Chondrocyte (in vitro differentiated cells): ENCODE data around the gene LYVE1. TPM values are rescaled to one million over a fixed set of nuclear protein-coding genes. Genes with fewer than 3 reads are reported as not detected.

Experiments
- DNase-seq: peaks from one replicate; pipeline ENCODE4 v3.0.0; 2021; ENCODE audit warnings: mixed read lengths, low spot score
- H3K27ac Mint-ChIP-seq: one replicate; pipeline ENCODE4 v1.8.0; 2021; ENCODE audit warnings: mild to moderate bottlenecking, moderate library complexity, mixed read lengths; ENCODE audit not compliant: unreplicated experiment
- H3K27me3 Mint-ChIP-seq: 2 replicates; pipeline ENCODE4 v1.8.0; 2021; ENCODE audit warnings: low read depth, mixed read lengths
- H3K36me3 Mint-ChIP-seq: 2 replicates; pipeline ENCODE4 v1.8.0; 2021; ENCODE audit warnings: low read depth, mixed read lengths
- H3K4me1 Mint-ChIP-seq: 2 replicates; pipeline ENCODE4 v1.8.0; 2021; ENCODE audit warnings: low read depth, mild to moderate bottlenecking, mixed read lengths
- H3K4me3 Mint-ChIP-seq: one replicate; pipeline ENCODE4 v1.8.0; 2021; ENCODE audit warnings: mild to moderate bottlenecking, moderate library complexity, mixed read lengths; ENCODE audit not compliant: unreplicated experiment
- H3K9me3 Mint-ChIP-seq: 2 replicates; pipeline ENCODE4 v1.8.0; 2021; ENCODE audit warnings: low read depth, mixed read lengths
- CTCF ChIP-seq: fragments of 200-600 bp; sonication (generic); IDR thresholded peaks from 2 replicates; pipeline ENCODE4 v1.5.0; 2021; ENCODE audit warnings: antibody characterized with exemption, mild to moderate bottlenecking, moderate library complexity
- total RNA-seq: library from RNA; stranded (reverse); gene quantifications from 3 replicates; pipeline ENCODE4 v1.2.1, GENCODE V29; 2021

Gene LYVE1
- total RNA-seq, 1 donor from 2014 or later: 3.5 TPM

- Mint-ChIP-seq H3K27ac (peak within 1 kb of the TSS; percentile 93), H3K27me3 (no peaks in the 10 kb centered on the region), H3K4me1 (peaks cover 45% of the 10 kb centered on the region), H3K4me3 (peak within 1 kb of the TSS; percentile 90), H3K9me3 (no peaks in the 10 kb centered on the region), H3K36me3 (no peaks in the 10 kb centered on the region)
- peak; percentile 98 for DNase-seq
- peak; percentile 86 for TF ChIP-seq CTCF
Observed at GRCh38 chr11:10540915-10541560, 27.4 kb downstream of the LYVE1 start, which contains the start of gene RNF141. Gene RNF141, minus strand, starts transcription at chr11:10541187. Its CDS starts 7,029 bp downstream, at chr11:10534158.

- Mint-ChIP-seq H3K9me3 (no peaks in the 10 kb centered on the region), H3K4me3 (peak overlapping the region; percentile 90), H3K4me1 (peaks cover 48% of the 10 kb centered on the region), H3K27ac (peak overlapping the region; percentile 93), H3K27me3 (no peaks in the 10 kb centered on the region), H3K36me3 (no peaks in the 10 kb centered on the region)
- TF ChIP-seq CTCF: no peak
- no peak for DNase-seq
Observed at GRCh38 chr11:10540546-10540914, 27.9 kb downstream of the LYVE1 start.

- no peak for DNase-seq
- peaks cover 48% of the 10 kb centered on the region for H3K4me1 Mint-ChIP-seq
- H3K27ac Mint-ChIP-seq: peak overlapping the region; percentile 93
- H3K27me3 Mint-ChIP-seq: no peaks in the 10 kb centered on the region
- TF ChIP-seq CTCF: no peak
- H3K36me3 Mint-ChIP-seq: no peaks in the 10 kb centered on the region
- H3K9me3 Mint-ChIP-seq: no peaks in the 10 kb centered on the region
- peak overlapping the region; percentile 90 for H3K4me3 Mint-ChIP-seq
Observed at GRCh38 chr11:10539339-10539738, 29.1 kb downstream of the LYVE1 start.

GRCh38 chr11:10538924-10539323 lies 29.5 kb downstream of the LYVE1 start:
- no peak for DNase-seq
- Mint-ChIP-seq H3K9me3 (no peaks in the 10 kb centered on the region), H3K36me3 (no peaks in the 10 kb centered on the region), H3K4me3 (peak overlapping the region; percentile 30), H3K27me3 (no peaks in the 10 kb centered on the region), H3K4me1 (peaks cover 48% of the 10 kb centered on the region), H3K27ac (peak overlapping the region; percentile 77)
- no peak for TF ChIP-seq CTCF

- H3K27me3 Mint-ChIP-seq: no peaks in the 10 kb centered on the region
- no peak overlapping the region for H3K4me3 Mint-ChIP-seq
- peaks cover 48% of the 10 kb centered on the region for H3K4me1 Mint-ChIP-seq
- peak overlapping the region; percentile 49 for H3K27ac Mint-ChIP-seq
- DNase-seq: no peak
- no peaks in the 10 kb centered on the region for H3K9me3 Mint-ChIP-seq
- TF ChIP-seq CTCF: no peak
- peaks cover 5% of the 10 kb centered on the region for H3K36me3 Mint-ChIP-seq
Observed at GRCh38 chr11:10537600-10537999, 30.9 kb downstream of the LYVE1 start.
